Fibroblast of the aortic adventitia (primary cell): ENCODE data around the gene AKAP13. TPM values are rescaled to one million over a fixed set of nuclear protein-coding genes. Genes with fewer than 3 reads are reported as not detected.

Source experiments
- DNase-seq: peaks from one replicate; pipeline ENCODE4 v3.0.0-alpha.2; 2010; ENCODE audit warnings: low read depth
- H3K4me3 ChIP-seq: 2 replicates; pipeline ENCODE4 v1.5.1; 2011; ENCODE audit warnings: low read depth, mild to moderate bottlenecking, control low read depth, low read length, moderate library complexity
- total RNA-seq: library from RNA; depleted of rRNA; stranded (reverse); fragments of >200 nt; gene quantifications from 2 replicates; pipeline ENCODE4 v1.2.3, GENCODE V29; 2012; ENCODE audit warnings: low replicate concordance
- TF ChIP-seq, protein P1 (sequence below): IDR thresholded peaks from 2 replicates; pipeline ENCODE4 v1.5.1; 2011; ENCODE audit warnings: mild to moderate bottlenecking, low read length, control low read depth, inconsistent platforms; ENCODE audit not compliant: insufficient read depth

The AKAP13 gene
- total RNA-seq, 1 donor: 89.9 TPM

DNA sequence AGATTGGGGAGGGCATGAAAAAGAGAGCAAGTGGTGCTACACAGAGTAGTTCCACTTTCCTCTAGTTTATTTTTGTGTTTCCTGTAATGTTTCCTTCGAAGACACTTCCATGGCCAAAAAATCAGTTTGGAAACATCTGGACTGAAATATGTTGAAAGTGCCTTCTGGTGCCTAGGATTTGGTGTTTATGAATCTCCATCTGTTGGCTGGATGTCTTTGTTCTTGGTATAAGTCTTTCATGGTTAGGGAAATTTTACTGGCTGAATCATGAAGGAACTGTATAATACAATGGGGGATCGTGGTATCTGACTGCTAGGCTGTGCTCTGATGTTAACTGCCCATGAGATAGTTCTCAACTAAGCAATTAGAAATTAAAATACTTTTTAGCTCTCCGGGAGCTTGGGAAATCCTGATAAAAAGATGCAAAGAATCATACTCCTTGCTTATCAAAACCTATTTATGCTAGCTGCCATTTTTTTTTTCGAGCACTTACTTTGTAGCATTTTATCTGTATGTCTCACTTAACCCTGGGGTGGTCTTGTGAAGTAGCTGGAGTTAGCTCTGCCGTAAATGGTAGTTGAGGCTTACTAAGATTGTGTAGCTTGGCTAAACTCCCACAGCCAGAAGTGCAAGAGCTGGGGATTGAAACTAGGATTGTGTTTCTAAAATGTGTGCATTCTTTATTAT lies 21.9 kb downstream of the AKAP13 start:
- peak; percentile 49 for DNase-seq
- H3K4me3 ChIP-seq: no peak overlapping the region
- TF ChIP-seq, protein P1, sequence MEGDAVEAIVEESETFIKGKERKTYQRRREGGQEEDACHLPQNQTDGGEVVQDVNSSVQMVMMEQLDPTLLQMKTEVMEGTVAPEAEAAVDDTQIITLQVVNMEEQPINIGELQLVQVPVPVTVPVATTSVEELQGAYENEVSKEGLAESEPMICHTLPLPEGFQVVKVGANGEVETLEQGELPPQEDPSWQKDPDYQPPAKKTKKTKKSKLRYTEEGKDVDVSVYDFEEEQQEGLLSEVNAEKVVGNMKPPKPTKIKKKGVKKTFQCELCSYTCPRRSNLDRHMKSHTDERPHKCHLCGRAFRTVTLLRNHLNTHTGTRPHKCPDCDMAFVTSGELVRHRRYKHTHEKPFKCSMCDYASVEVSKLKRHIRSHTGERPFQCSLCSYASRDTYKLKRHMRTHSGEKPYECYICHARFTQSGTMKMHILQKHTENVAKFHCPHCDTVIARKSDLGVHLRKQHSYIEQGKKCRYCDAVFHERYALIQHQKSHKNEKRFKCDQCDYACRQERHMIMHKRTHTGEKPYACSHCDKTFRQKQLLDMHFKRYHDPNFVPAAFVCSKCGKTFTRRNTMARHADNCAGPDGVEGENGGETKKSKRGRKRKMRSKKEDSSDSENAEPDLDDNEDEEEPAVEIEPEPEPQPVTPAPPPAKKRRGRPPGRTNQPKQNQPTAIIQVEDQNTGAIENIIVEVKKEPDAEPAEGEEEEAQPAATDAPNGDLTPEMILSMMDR: no peak

GRCh38 chr15:85403745-85404144 lies 23.3 kb downstream of the AKAP13 start:
- H3K4me3 ChIP-seq: no peak overlapping the region
- DNase-seq: peak; percentile 77
- TF ChIP-seq, protein P1: no peak

- H3K4me3 ChIP-seq: peak overlapping the region; percentile 11
- no peak for DNase-seq
- TF ChIP-seq, protein P1: no peak
These were observed 23.9 kb downstream of the AKAP13 start for GRCh38 chr15:85404176-85404917.

- H3K4me3 ChIP-seq: peak overlapping the region; percentile 19
- TF ChIP-seq, protein P1: no peak
- peak; percentile 76 for DNase-seq
These were observed 24.8 kb downstream of the AKAP13 start for GRCh38 chr15:85404918-85405866.

DNA sequence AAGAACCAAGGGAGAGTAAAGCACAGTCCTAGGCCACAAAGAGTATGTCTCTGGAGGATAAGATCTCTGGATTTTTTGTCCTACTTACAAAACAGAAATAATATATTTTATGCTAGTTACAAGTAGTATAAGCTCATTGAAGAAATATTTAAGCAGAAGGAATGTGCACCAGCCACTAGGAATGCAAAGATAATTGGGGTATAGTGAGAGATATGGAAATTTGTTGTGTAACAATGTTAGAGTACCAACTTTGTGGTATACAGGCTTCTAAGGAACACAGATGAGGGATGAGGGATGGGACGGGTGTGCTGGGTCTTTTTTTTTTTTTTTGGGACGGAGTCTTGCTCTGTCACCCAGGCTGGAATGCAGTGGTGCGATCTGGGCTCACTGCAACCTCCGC lies 26.5 kb downstream of the AKAP13 start:
- DNase-seq: peak; percentile 62
- TF ChIP-seq, protein P1: no peak
- H3K4me3 ChIP-seq: no peak overlapping the region

DNA sequence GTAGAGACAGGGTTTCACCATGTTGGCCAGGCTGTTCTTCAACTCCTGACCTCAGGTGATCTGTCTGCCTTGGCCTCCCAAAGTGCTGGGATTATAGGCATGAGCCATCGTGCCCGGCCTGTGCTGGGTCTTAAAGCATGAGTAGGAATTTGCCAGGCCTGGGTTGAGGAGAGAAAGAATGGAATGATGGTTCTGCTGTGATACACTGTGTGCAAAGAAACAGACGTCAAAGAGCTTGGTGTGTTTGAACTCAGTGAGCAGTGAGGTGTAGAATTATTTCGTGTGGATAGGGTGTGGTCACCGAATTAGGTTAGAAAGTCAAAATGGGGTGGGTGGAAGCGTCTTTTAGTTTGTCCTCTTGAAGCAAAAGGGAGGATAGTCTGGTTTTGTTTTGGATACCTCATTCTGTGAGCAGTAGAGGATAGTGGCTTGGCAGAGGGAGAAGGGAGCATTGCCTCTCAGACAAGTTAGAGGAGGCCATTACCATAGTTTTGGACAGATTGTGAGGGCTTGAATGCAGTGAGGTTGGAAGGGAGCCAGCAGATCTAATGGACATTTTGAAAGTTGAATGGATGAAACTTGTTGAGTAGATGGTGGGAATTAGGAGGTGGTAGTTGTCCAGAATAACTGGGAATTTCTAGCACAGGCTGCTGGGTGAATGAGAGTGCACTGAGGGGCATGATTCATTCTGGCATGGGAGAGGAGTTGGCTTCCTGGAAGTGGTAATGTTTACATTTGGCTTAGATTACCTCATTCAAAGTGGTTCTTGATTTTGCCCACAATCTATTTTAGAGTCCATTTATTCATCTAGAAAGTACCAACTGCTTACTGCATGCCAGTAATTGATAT lies 27.2 kb downstream of the AKAP13 start:
- no peak overlapping the region for H3K4me3 ChIP-seq
- TF ChIP-seq, protein P1: no peak
- peak; percentile 89 for DNase-seq
